GM18907 (cell line): ENCODE measurements around the gene ACTR5.
"Not testable (repeated sequence)": the region's sequence is repeated elsewhere in the genome, so short reads cannot be mapped to it uniquely, and the experiment has no call there.

ENCODE experiments used
- ATAC-seq: cut with Tn5 transposase; IDR thresholded peaks from one replicate; pipeline ENCODE4 v1.9.1; 2021; ENCODE audit warnings: mild to moderate bottlenecking, moderate library complexity; ENCODE audit not compliant: unreplicated experiment

ACTR5 gene

GRCh38 chr20:38764567-38765318 lies 16.5 kb downstream of the ACTR5 start:
- no peak for ATAC-seq

GRCh38 chr20:38766071-38766470 lies 17.8 kb downstream of the ACTR5 start:
- ATAC-seq, result no peak

- ATAC-seq, result no peak
Observed at GRCh38 chr20:38769376-38770295, 21.4 kb downstream of the ACTR5 start.

- no peak for ATAC-seq
Observed at GRCh38 chr20:38770546-38770945, 22.3 kb downstream of the ACTR5 start.

GRCh38 chr20:38770970-38771369 lies 22.7 kb downstream of the ACTR5 start:
- ATAC-seq, result no peak

GRCh38 chr20:38771621-38772020 lies 23.4 kb downstream of the ACTR5 start:
- no peak for ATAC-seq

- ATAC-seq, result no peak
Observed at GRCh38 chr20:38774167-38774566, 25.9 kb downstream of the ACTR5 start.

- ATAC-seq, result no peak
Observed at GRCh38 chr20:38776363-38776762, 28.1 kb downstream of the ACTR5 start.

GRCh38 chr20:38779247-38780097 lies 31.2 kb downstream of the ACTR5 start:
- no peak for ATAC-seq

GRCh38 chr20:38782275-38782674 lies 34.0 kb downstream of the ACTR5 start:
- ATAC-seq, result no peak

GRCh38 chr20:38787870-38788269 lies 39.6 kb downstream of the ACTR5 start:
- ATAC-seq, result no peak

- no peak for ATAC-seq
Observed at GRCh38 chr20:38789503-38790199, 41.4 kb downstream of the ACTR5 start.

- no peak for ATAC-seq
Observed at GRCh38 chr20:38790200-38791053, 42.2 kb downstream of the ACTR5 start.

- ATAC-seq, result no peak
Observed at GRCh38 chr20:38791291-38791690, 43.0 kb downstream of the ACTR5 start.

GRCh38 chr20:38791940-38792339 lies 43.7 kb downstream of the ACTR5 start:
- ATAC-seq, result no peak

GRCh38 chr20:38794057-38794456 lies 45.8 kb downstream of the ACTR5 start:
- not testable (repeated sequence) for ATAC-seq

- ATAC-seq, result no peak
Observed at GRCh38 chr20:38798266-38798665, 50.0 kb downstream of the ACTR5 start.

GRCh38 chr20:38799203-38799602 lies 50.9 kb downstream of the ACTR5 start:
- ATAC-seq, result no peak

- no peak for ATAC-seq
Observed at GRCh38 chr20:38800882-38801281, 52.6 kb downstream of the ACTR5 start.

- no peak for ATAC-seq
Observed at GRCh38 chr20:38804221-38804620, 56.0 kb downstream of the ACTR5 start.
